Stimulated activated CD4-positive, alpha-beta T cell treated with anti-CD3 and anti-CD28 coated beads, Interleukin-1b, Interleukin-23, amount 100 ng/mL, for 48 hours (primary cell): ENCODE results near the gene FKBP1A.
A peak's percentile ranks its signal among the peaks of the same experiment; 100 is the strongest.

Experiments used
- DNase-seq: peaks from one replicate; pipeline ENCODE4 v3.0.0-alpha.2; 2020

Gene FKBP1A

GRCh38 chr20:1382670-1383069 is 10.2 kb downstream of the FKBP1A start:
- no peak for DNase-seq

- DNase-seq: no peak
Measured at GRCh38 chr20:1381753-1382591, 10.9 kb downstream of the FKBP1A start.

GRCh38 chr20:1378735-1379125 is 14.1 kb downstream of the FKBP1A start:
- no peak for DNase-seq

GRCh38 chr20:1377984-1378734 is 14.7 kb downstream of the FKBP1A start:
- DNase-seq: peak; percentile 46

GRCh38 chr20:1377341-1377871 is 15.4 kb downstream of the FKBP1A start:
- peak; percentile 54 for DNase-seq

GRCh38 chr20:1376408-1377270 is 16.2 kb downstream of the FKBP1A start:
- no peak for DNase-seq

GRCh38 chr20:1376007-1376406 is 16.8 kb downstream of the FKBP1A start:
- no peak for DNase-seq

GRCh38 chr20:1375515-1375914 is 17.3 kb downstream of the FKBP1A start:
- DNase-seq: no peak

- DNase-seq: no peak
Measured at GRCh38 chr20:1374246-1374645, 18.6 kb downstream of the FKBP1A start.

- no peak for DNase-seq
Measured at GRCh38 chr20:1373614-1374013, 19.2 kb downstream of the FKBP1A start.

- DNase-seq: no peak
Measured at GRCh38 chr20:1373036-1373435, 19.8 kb downstream of the FKBP1A start.

GRCh38 chr20:1371830-1372539 is 20.9 kb downstream of the FKBP1A start:
- no peak for DNase-seq

GRCh38 chr20:1371202-1371782 is 21.6 kb downstream of the FKBP1A start:
- no peak for DNase-seq

GRCh38 chr20:1370548-1371110 is 22.2 kb downstream of the FKBP1A start:
- DNase-seq: no peak

GRCh38 chr20:1369970-1370369 is 22.9 kb downstream of the FKBP1A start:
- no peak for DNase-seq

GRCh38 chr20:1368448-1369199 is 24.2 kb downstream of the FKBP1A start:
- DNase-seq: no peak

- DNase-seq: no peak
Measured at GRCh38 chr20:1367479-1367878, 25.4 kb downstream of the FKBP1A start.

- DNase-seq: no peak
Measured at GRCh38 chr20:1364106-1364505, 28.7 kb downstream of the FKBP1A start.

GRCh38 chr20:1363522-1363921 is 29.3 kb downstream of the FKBP1A start:
- no peak for DNase-seq

GRCh38 chr20:1362484-1362883 is 30.4 kb downstream of the FKBP1A start:
- peak; percentile 15 for DNase-seq
